ENCODE data around the gene UBB. TPM values are rescaled to one million over a fixed set of nuclear protein-coding genes. Genes with fewer than 3 reads are reported as not detected.
A peak's percentile ranks its signal among the peaks of the same experiment; 100 is the strongest.

Gene UBB
- 1,000 to 10,000 TPM; 1,085 to 1,889 TPM for total RNA-seq

DNA sequence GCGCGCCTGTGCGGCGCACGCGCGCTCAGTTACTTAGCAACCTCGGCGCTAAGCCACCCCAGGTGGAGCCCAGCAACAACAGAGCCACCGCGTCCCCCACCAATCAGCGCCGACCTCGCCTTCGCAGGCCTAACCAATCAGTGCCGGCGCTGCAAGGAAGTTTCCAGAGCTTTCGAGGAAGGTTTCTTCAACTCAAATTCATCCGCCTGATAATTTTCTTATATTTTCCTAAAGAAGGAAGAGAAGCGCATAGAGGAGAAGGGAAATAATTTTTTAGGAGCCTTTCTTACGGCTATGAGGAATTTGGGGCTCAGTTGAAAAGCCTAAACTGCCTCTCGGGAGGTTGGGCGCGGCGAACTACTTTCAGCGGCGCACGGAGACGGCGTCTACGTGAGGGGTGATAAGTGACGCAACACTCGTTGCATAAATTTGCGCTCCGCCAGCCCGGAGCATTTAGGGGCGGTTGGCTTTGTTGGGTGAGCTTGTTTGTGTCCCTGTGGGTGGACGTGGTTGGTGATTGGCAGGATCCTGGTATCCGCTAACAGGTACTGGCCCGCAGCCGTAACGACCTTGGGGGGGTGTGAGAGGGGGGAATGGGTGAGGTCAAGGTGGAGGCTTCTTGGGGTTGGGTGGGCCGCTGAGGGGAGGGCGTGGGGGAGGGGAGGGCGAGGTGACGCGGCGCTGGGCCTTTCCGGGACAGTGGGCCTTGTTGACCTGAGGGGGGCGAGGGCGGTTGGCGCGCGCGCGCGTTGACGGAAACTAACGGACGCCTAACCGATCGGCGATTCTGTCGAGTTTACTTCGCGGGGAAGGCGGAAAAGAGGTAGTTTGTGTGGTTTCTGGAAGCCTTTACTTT is at the start of gene UBB:
Gene UBB, plus strand, starts transcription at position 452 of the 856 bp plus-strand sequence. CDS start 817 bp downstream, outside the sequence.
- Mint-ChIP-seq H3K9me3 (no peaks in the 10 kb centered on the region), H3K4me1 (ENCODE audit: low read depth in 2 of 2) (peaks cover 35 to 43% of the 10 kb centered on the region in 2 donors), H3K27ac (peak within 1 kb of the TSS; percentile 98 to 100), H3K36me3 (peaks cover 22% of the 10 kb centered on the region), H3K4me3 (peak within 1 kb of the TSS; percentile 96), H3K27me3 (no peaks in the 10 kb centered on the region)
- peak; percentile 97 for ATAC-seq
- peak; percentile 98 for DNase-seq (ENCODE audit: low spot score)

DNA sequence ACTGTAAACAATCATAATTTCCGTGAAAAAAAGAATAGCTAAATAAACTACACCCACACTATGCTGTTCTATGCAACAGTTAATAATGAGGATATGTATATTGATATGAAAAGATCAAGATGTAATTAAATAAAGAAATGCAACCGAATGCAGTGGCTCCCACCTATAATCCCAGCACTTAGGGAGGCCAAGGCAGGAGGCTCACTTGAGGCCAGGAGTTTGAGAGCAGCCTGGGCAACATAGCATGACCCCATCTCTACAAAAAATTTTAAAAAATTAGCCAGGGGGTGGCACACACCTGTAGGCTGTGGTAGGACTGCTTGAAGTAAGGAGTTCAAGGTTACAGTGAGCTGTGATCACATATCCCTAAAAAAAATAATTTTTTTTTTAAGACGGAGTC is 42.5 kb upstream of the UBB start:
- no peaks in the 10 kb centered on the region for H3K9me3 Mint-ChIP-seq
- H3K27ac Mint-ChIP-seq, result no peak overlapping the region
- no peak overlapping the region for H3K4me3 Mint-ChIP-seq
- H3K27me3 Mint-ChIP-seq, result no peaks in the 10 kb centered on the region
- ATAC-seq (no peak), DNase-seq (ENCODE audit: low spot score) (no peak)
- no peaks in the 10 kb centered on the region for H3K4me1 Mint-ChIP-seq (ENCODE audit: low read depth in 2 of 2)
- no peaks in the 10 kb centered on the region for H3K36me3 Mint-ChIP-seq

DNA sequence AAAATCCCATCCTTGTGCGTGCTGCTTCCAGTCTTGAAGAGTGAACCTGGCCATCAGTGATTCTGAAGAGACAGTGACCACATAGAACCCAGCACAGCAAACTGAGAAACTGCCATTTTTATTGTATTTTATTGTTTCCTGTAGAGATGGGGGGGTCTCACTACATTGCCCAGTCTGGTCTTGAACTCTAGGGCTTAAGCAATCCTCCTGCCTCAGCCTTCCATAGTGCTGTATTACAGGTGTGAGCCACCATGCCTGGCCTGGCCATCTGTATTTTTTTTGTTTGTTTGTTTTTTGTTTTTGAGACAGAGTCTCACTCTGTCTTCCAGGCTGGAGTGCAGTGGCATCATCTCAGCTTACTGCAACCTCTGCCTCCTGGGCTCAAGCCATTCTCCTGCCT is 41.5 kb upstream of the UBB start:
- no peak for DNase-seq (ENCODE audit: low spot score)
- no peak for ATAC-seq
- Mint-ChIP-seq H3K9me3 (no peaks in the 10 kb centered on the region), H3K27ac (no peak overlapping the region), H3K27me3 (no peaks in the 10 kb centered on the region), H3K4me3 (no peak overlapping the region), H3K4me1 (ENCODE audit: low read depth in 2 of 2) (no peaks in the 10 kb centered on the region), H3K36me3 (no peaks in the 10 kb centered on the region)

DNA sequence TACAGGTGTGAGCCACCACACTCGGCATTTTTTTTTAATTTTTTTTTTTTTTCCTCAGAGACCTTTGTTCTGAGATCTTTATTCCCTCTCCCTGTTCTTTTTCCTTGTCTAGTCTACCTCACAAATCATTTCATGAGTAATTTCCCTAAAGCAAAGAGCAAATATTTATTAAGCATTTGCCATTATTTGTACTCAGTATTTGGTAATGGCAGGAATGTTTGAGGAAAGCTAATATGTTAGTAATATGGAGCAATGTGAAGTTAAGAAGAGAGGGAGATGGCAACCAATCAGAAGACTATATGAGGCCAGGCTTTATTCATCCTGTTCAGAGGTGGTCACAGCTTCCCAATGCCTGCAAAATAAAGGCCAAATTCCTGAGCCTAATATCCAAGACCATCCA is 40.9 kb upstream of the UBB start:
- DNase-seq (ENCODE audit: low spot score) (no peak), ATAC-seq (no peak)
- Mint-ChIP-seq H3K4me3 (no peak overlapping the region), H3K4me1 (ENCODE audit: low read depth in 2 of 2) (no peaks in the 10 kb centered on the region), H3K27ac (no peak overlapping the region), H3K27me3 (no peaks in the 10 kb centered on the region), H3K9me3 (no peaks in the 10 kb centered on the region), H3K36me3 (no peaks in the 10 kb centered on the region)

DNA sequence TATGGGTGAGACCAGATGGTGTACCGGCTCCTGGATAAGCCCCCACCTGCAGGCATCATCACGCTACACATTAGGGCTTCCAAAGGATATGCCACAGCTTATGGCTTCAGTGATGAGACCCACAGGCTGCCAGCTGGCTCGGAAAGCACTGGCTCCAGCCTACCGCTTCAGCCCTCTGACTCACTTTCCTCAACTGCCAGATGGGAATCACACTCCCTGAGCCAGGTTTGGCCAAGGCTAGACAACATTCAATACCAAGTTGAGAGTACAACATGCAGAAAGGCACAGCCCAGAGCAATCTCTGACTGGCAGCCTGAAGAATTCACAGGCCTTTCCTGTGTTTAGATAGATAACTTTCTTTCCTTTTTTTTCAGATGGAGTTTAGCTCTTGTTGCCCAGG is 37.9 kb upstream of the UBB start:
- Mint-ChIP-seq H3K36me3 (no peaks in the 10 kb centered on the region), H3K27ac (no peak overlapping the region), H3K9me3 (no peaks in the 10 kb centered on the region), H3K27me3 (no peaks in the 10 kb centered on the region), H3K4me1 (ENCODE audit: low read depth in 2 of 2) (no peaks in the 10 kb centered on the region), H3K4me3 (no peak overlapping the region)
- ATAC-seq, result no peak
- DNase-seq (ENCODE audit: low spot score), result no peak

DNA sequence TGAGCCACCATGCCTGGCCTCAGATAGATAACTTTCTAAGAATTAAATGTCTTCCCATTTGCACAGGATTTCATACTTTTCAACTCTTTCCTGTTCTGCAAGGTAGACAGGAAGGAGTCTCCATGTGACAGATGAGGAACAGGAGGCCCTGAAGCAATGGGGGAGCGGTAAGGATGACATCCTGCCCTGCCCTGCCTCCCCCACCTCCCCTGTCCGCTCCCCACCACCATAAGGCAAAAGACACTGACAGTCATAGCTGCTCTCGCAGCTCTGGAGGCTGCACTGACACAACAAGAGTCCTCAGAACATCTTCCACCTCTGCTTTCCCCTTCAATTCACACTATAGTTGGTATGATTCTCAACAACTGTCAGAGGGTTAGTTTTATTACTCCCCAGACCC is 37.3 kb upstream of the UBB start:
- Mint-ChIP-seq H3K27me3 (no peaks in the 10 kb centered on the region), H3K9me3 (no peaks in the 10 kb centered on the region), H3K4me3 (no peak overlapping the region), H3K4me1 (ENCODE audit: low read depth in 2 of 2) (no peaks in the 10 kb centered on the region), H3K36me3 (no peaks in the 10 kb centered on the region), H3K27ac (no peak overlapping the region)
- ATAC-seq, result no peak
- no peak for DNase-seq (ENCODE audit: low spot score)

DNA sequence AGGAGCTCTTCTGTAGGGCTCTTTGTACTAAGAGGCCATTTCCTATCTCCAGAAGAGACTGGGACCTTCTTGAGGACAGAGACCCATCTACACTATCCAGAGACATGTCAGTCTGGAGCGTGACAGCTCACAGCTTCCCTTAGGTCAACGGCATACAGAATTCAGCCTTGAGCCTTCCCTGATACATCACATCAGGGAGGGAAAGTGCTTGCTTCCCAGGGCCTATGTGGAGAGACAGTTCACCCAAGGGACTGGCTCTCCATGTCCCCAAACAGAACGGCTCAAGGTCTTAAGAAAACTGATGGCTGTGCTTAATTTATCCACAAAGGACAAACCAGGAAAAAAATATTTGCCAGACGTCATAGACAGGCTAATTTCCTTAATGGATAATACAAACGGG is 35.3 kb upstream of the UBB start:
- DNase-seq (ENCODE audit: low spot score) (no peak), ATAC-seq (no peak)
- H3K9me3 Mint-ChIP-seq, result no peaks in the 10 kb centered on the region
- no peaks in the 10 kb centered on the region for H3K36me3 Mint-ChIP-seq
- no peaks in the 10 kb centered on the region for H3K27me3 Mint-ChIP-seq
- no peak overlapping the region for H3K27ac Mint-ChIP-seq
- no peak overlapping the region for H3K4me3 Mint-ChIP-seq
- H3K4me1 Mint-ChIP-seq (ENCODE audit: low read depth in 2 of 2), result no peaks in the 10 kb centered on the region

DNA sequence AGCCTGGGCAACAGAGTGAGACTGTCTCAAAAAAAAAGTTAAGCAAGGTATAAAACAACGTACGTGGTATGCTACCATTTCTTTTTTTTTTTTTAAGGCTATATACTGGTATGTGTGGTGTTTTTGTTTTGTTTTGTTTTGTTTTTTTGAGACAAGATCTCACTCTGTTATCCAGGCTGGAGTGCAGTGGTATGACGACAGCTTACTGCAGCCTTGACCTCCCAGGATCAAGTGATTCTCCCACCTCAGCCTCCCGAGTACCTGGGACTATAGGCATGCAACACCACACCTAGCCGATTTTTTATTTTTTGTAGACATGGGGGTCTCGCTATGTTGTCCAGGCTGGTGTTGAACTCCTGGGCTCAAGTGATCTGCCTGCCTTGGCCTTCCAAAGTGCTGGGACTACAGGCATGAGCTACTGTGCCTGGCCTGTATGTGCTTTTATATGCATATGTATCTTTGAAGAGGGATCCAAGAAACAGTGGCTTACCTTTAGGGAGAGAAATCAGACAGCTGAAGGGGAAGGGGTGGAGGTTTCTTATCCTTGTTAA is 34.1 kb upstream of the UBB start:
- DNase-seq (ENCODE audit: low spot score) (no peak), ATAC-seq (no peak)
- Mint-ChIP-seq H3K27me3 (no peaks in the 10 kb centered on the region), H3K4me1 (ENCODE audit: low read depth in 2 of 2) (peaks cover 0 to 2% of the 10 kb centered on the region in 2 donors), H3K36me3 (no peaks in the 10 kb centered on the region), H3K4me3 (no peak overlapping the region), H3K27ac (no peak overlapping the region), H3K9me3 (no peaks in the 10 kb centered on the region)

DNA sequence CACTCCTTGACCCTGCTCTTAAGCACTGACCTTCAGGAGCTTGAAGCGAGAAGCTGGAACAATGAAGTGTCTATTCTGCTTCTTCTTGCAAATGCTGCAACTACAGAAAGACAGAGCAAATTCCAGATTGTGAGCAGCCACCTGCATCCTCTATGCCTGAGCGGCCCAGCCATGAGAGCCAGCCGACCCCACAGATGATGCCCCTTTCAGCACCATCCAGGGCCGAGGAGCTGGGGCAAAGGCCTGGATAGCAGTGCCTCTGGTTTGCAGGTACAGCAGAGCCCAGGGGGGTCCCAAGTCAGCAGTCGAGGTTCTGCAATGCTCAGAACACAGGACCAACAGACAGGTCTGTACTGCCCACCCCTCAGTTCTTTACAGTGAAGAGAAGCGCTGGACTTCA is 32.3 kb upstream of the UBB start:
- H3K9me3 Mint-ChIP-seq, result no peaks in the 10 kb centered on the region
- no peak overlapping the region for H3K27ac Mint-ChIP-seq
- no peak for ATAC-seq
- H3K36me3 Mint-ChIP-seq, result no peaks in the 10 kb centered on the region
- H3K27me3 Mint-ChIP-seq, result no peaks in the 10 kb centered on the region
- DNase-seq (ENCODE audit: low spot score), result no peak
- H3K4me3 Mint-ChIP-seq, result no peak overlapping the region
- H3K4me1 Mint-ChIP-seq (ENCODE audit: low read depth in 2 of 2), result peaks cover 8 to 11% of the 10 kb centered on the region in 2 donors

DNA sequence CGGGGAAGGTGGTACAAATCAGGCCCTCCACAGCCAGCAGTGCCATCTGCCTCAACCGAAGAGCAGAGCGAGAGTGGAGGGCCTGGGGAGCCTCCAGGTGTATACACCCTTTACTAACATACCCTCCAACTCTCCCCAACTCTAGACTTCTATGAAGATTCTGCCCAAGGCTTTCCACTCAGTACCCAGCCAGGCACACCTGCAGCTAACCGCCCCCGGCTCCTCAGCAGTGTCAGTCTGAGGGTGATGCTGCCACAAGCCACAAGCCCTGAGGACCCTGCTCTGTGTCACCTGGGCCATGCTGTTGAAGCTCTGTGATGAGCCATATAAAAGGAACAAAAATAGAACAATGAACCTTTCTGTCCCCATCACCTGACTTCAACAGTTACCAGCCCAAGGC is 31.5 kb upstream of the UBB start:
- no peak overlapping the region for H3K4me3 Mint-ChIP-seq
- H3K9me3 Mint-ChIP-seq, result no peaks in the 10 kb centered on the region

DNA sequence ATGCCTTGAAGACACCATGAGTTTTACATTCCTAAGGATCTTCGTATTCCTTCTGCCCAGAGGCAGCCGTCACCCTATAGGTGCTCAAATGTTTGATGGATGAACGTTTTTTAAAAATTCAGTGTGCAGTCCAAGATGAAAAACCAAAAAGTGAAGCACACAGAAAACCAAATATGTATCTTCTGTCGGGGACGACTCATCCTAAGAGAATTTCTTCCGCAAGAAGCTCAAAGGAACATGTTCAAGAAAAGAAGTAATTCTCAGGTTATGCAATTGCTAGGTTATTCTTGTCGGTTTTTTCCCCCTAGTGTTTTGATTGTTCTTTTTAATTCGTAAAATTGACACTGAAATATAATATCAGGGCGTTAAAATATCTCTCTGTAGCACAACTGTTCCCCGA is 29.1 kb upstream of the UBB start:
- H3K9me3 Mint-ChIP-seq, result no peaks in the 10 kb centered on the region
- peaks cover 8 to 15% of the 10 kb centered on the region in 2 donors for H3K4me1 Mint-ChIP-seq (ENCODE audit: low read depth in 2 of 2)
- H3K4me3 Mint-ChIP-seq, result peak overlapping the region; percentile 90
- H3K27ac Mint-ChIP-seq, result peak overlapping the region in 1 of 2 donors; percentile 54
- no peaks in the 10 kb centered on the region for H3K36me3 Mint-ChIP-seq
- ATAC-seq (no peak), DNase-seq (ENCODE audit: low spot score) (no peak)
- no peaks in the 10 kb centered on the region for H3K27me3 Mint-ChIP-seq

More for the DNA sequence above, 31.5 kb upstream of the UBB start:
- Mint-ChIP-seq H3K4me1 (ENCODE audit: low read depth in 2 of 2) (peaks cover 8 to 15% of the 10 kb centered on the region in 2 donors), H3K27me3 (no peaks in the 10 kb centered on the region), H3K27ac (no peak overlapping the region), H3K36me3 (no peaks in the 10 kb centered on the region)
- ATAC-seq (no peak), DNase-seq (ENCODE audit: low spot score) (no peak)

DNA sequence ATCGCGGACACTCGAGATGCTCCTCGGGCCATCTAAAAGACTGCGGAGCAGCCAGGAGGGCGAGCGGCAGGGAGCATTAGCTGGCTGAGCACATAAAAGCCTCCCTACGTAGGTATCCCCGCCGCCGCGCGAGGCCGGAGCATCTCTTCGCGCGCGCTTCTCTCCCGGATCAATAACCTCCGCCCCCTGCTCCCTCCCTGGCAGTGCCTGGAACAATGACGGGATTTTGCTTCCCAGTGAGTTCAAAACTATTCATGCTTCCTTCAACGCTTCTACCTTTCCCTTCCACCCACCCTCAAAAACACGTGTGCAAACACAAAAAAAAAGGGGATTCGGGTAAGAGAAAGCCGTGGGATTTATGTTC is 28.6 kb upstream of the UBB start:
- Mint-ChIP-seq H3K36me3 (no peaks in the 10 kb centered on the region), H3K4me1 (ENCODE audit: low read depth in 2 of 2) (peaks cover 8 to 15% of the 10 kb centered on the region in 2 donors), H3K27me3 (no peaks in the 10 kb centered on the region), H3K9me3 (no peaks in the 10 kb centered on the region), H3K27ac (peak overlapping the region in 1 of 2 donors; percentile 54), H3K4me3 (peak overlapping the region; percentile 90)
- no peak for DNase-seq (ENCODE audit: low spot score)
- no peak for ATAC-seq

DNA sequence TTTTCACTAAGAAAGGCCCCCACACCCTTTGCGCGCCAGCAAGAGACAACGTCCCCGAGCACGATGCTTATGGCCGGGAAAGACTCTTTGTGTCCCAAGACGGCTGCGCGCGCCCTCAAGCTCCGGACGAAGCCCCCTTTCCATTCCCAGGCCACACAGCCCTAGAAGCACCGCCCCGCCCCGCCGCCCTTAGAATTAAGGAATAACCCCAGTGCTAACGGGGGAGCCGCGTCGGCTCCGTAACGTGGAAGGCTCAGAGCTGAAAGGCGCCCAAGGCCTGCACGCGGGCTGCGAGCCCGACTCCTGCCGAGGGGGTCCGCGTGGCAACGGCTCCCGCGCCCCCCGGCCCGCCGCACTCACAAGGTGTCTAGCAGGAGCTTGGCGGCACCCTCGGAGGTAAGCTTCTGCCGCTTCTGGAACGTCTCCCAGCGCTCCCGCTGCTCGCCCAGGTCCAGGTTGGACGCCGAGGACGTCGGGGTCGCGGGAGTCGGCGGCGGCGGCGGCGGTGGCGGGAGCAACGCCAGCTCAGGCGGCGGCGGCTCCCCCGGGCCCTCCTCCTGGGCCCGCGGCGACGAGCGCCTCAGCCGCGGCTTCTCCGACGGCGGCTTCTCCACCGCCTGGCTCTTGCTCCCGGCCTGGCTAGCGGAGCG is 28.1 kb upstream of the UBB start:
- ATAC-seq (peak; percentile 78 to 80), DNase-seq (ENCODE audit: low spot score) (no peak)
- Mint-ChIP-seq H3K27me3 (no peaks in the 10 kb centered on the region), H3K9me3 (no peaks in the 10 kb centered on the region), H3K4me1 (ENCODE audit: low read depth in 2 of 2) (peaks cover 8 to 15% of the 10 kb centered on the region in 2 donors), H3K4me3 (peak overlapping the region; percentile 90), H3K27ac (peak overlapping the region in 1 of 2 donors; percentile 54), H3K36me3 (no peaks in the 10 kb centered on the region)

Measured in natural killer cell treated with Interleukin-12 subunit alpha and Interleukin-12 subunit beta and Interleukin-15 and Interleukin-18, amount 100 ng/mL, for 72 hours (primary cell).